K562 (cell line): ENCODE data around the gene TMC6. TPM values are rescaled to one million over a fixed set of nuclear protein-coding genes. Genes with fewer than 3 reads are reported as not detected.

Source experiments
- ATAC-seq: fragments of 200-7000 bp; cut with Tn5 transposase; 3 replicates; pipeline ENCODE4 v1.9.1; 2020; ENCODE audit warnings: moderate library complexity
- BruUV-seq: library from RNA; stranded (reverse); fragments of 400-500 nt; replicated peaks from 2 replicates; lab custom pipeline; 2021; lab: Mats Ljungman, UMichigan
- CTCF ChIA-PET: fragments of 300-600 bp; formaldehyde crosslinking; extraction: SDS; loops from one replicate; lab custom pipeline; 2021; ENCODE audit warnings: low intra/inter-chr PET ratio; lab: Yijun Ruan, JAX
- POLR2A ChIA-PET: fragments of 300-600, 350-650 bp; sonication (Branson Sonifier 250); formaldehyde crosslinking; extraction: SDS; loops from one replicate; lab custom pipeline; 2021; ENCODE audit warnings: antibody characterized with exemption, inconsistent platforms; lab: Yijun Ruan, JAX
- DNase-seq, 4 experiments: peaks; one replicate each; pipeline versions ENCODE4 v3.0.0 to v3.0.0-alpha.2; 2011 to 2018; ENCODE audit warnings: low spot score in 3 of 4, mixed read lengths in 3 of 4; ENCODE audit errors: extremely low read depth in 1 of 4
- FAIRE-seq: peaks from 2 replicates; lab custom pipeline; 2011; peaks lifted over from hg19 to GRCh38; lab: Jason Lieb, UNC
- H2AFZ ChIP-seq: 2 replicates; pipeline ENCODE4 v1.6.0; 2011; ENCODE audit warnings: low read depth, low read length, control low read depth, inconsistent platforms
- H3K27ac ChIP-seq: fragments of 200-600 bp; 3 replicates; pipeline ENCODE4 v1.8.0; 2011; ENCODE audit warnings: low read depth, mild to moderate bottlenecking, control low read depth, inconsistent platforms, low read length, moderate library complexity, mixed read lengths; ENCODE audit errors: extremely low read depth
- H3K27me3 ChIP-seq, 2 experiments: fragments of 300-600 bp in 1 of 2; 2 replicates in 1 of 2; 3 replicates in 1 of 2; pipeline versions ENCODE4 v1.6.0 to v1.8.0; 2011; ENCODE audit warnings: inconsistent platforms in 2 of 2, low read length in 2 of 2, mild to moderate bottlenecking in 1 of 2, mixed read lengths in 1 of 2, moderate library complexity in 1 of 2; ENCODE audit not compliant: control insufficient read depth in 2 of 2, insufficient read depth in 2 of 2
- H3K36me3 ChIP-seq: fragments of 300-600 bp; 3 replicates; pipeline ENCODE4 v1.8.0; 2011; ENCODE audit warnings: mild to moderate bottlenecking, low read length, inconsistent platforms; ENCODE audit not compliant: control insufficient read depth, insufficient read depth
- H3K4me1 ChIP-seq, 2 experiments: fragments of 200-600 bp in 1 of 2; replicated peaks in 1 of 2; 2 replicates in 1 of 2; 3 replicates in 1 of 2; pipeline versions ENCODE4 v1.5.1 to v1.8.0; 2011; ENCODE audit warnings: inconsistent platforms in 2 of 2, low read length in 2 of 2, mild to moderate bottlenecking in 1 of 2, mixed read lengths in 1 of 2, moderate library complexity in 1 of 2; ENCODE audit not compliant: control insufficient read depth in 2 of 2, insufficient read depth in 2 of 2
- H3K4me2 ChIP-seq: 2 replicates; pipeline ENCODE4 v1.6.1; 2011; ENCODE audit warnings: low read length, control low read depth, inconsistent platforms, mixed read lengths; ENCODE audit not compliant: insufficient read depth
- H3K4me3 ChIP-seq: fragments of 200-600 bp; sonication (generic), shearing (Covaris generic); 2 replicates; pipeline ENCODE4 v1.5.1; 2016; ENCODE audit warnings: control low read depth, inconsistent platforms
- H3K79me2 ChIP-seq: fragments of 200-600 bp; 3 replicates; pipeline ENCODE4 v1.8.0; 2011; ENCODE audit warnings: low read length, inconsistent platforms; ENCODE audit not compliant: control insufficient read depth, insufficient read depth
- H3K9ac ChIP-seq, 2 experiments: 2 replicates each; pipeline versions ENCODE4 v1.6.0 to v1.6.1; 2011; ENCODE audit warnings: low read depth in 2 of 2, low read length in 2 of 2, control low read depth in 1 of 2, inconsistent platforms in 1 of 2, mild to moderate bottlenecking in 1 of 2, mixed read lengths in 1 of 2; ENCODE audit not compliant: insufficient read depth in 1 of 2
- H3K9me1 ChIP-seq: one replicate; pipeline ENCODE4 v1.6.0; 2011; ENCODE audit warnings: inconsistent platforms, mild to moderate bottlenecking, low read length, moderate library complexity; ENCODE audit not compliant: control insufficient read depth, insufficient read depth
- H3K9me3 ChIP-seq: replicated peaks from 2 replicates; pipeline ENCODE4 v1.5.1; 2011; ENCODE audit warnings: low read depth, low read length, inconsistent platforms; ENCODE audit not compliant: control insufficient read depth, insufficient read depth
- H4K20me1 ChIP-seq: replicated peaks from 2 replicates; pipeline ENCODE4 v1.6.1; 2011; ENCODE audit warnings: low read length, inconsistent platforms, mixed read lengths; ENCODE audit not compliant: control insufficient read depth, insufficient read depth
- ESRRA ChIP-seq: fragments of 450-650 bp; IDR thresholded peaks from 2 replicates; pipeline ENCODE4 v1.6.1; 2014; ENCODE audit warnings: low read depth, mild to moderate bottlenecking, moderate library complexity, borderline replicate concordance
- ZNF395 ChIP-seq: fragments of 200-800 bp; sonication (Bioruptor generic); IDR thresholded peaks from 2 replicates; pipeline ENCODE4 v1.6.1; 2017; ENCODE audit warnings: missing genetic modification characterization, missing compliant biosample characterization
- WGBS: fragments of 100-300 bp; shearing (Covaris generic); methylation state at CpG from one replicate; pipeline ENCODE4 v1.1.6; 2016; ENCODE audit warnings: low coverage, mixed read lengths; ENCODE audit not compliant: insufficient coverage; ENCODE audit errors: missing lambda C conversion rate; 5-methylcytosine and 5-hydroxymethylcytosine counted together
- in situ Hi-C: fragments of 300-500 bp; cut with MboI; formaldehyde crosslinking; loops from 4 replicates; pipeline ENCODE4 v1.15.0; 2018; ENCODE audit warnings: inconsistent platforms, mixed read lengths
- intact Hi-C: fragments of 100-400 bp; cut with micrococcal nuclease; formaldehyde crosslinking; loops from 2 replicates; pipeline ENCODE4 v1.14.2; 2022
- polyA plus RNA-seq, 8 experiments: library from polyadenylated mRNA; depleted of rRNA in 4 of 8; stranded (reverse) in 5 of 8; unstranded in 3 of 8; fragments of >200 nt; fragmentation: Nextera tagmentation in 2 of 8; fragmentation: Illumina TruSeq in 1 of 8; extraction: Ambion mirVana in 2 of 8; extraction: Trizol in 1 of 8; gene quantifications; 2 replicates each; pipeline versions ENCODE4 v1.2.1 to v1.2.3, GENCODE V29; 2011 to 2014; ENCODE audit warnings: inconsistent platforms in 1 of 8, missing spikeins in 1 of 8
- total RNA-seq, 7 experiments: library from RNA; depleted of rRNA in 6 of 7; stranded (reverse); fragments of >200 nt in 6 of 7; fragmentation: Illumina TruSeq in 2 of 7; extraction: Trizol in 2 of 7; gene quantifications; 2 replicates each; pipeline versions ENCODE4 v1.2.1 to v1.2.3, GENCODE V29; 2011 to 2021; ENCODE audit warnings: low replicate concordance in 1 of 7

Gene TMC6
- total and polyA plus RNA-seq, 9 of the 15 experiments (the other 6 are each of a cell fraction or from before 2014, with no cell fraction given) = 4.1 to 351 (median 66.9) TPM

DNA sequence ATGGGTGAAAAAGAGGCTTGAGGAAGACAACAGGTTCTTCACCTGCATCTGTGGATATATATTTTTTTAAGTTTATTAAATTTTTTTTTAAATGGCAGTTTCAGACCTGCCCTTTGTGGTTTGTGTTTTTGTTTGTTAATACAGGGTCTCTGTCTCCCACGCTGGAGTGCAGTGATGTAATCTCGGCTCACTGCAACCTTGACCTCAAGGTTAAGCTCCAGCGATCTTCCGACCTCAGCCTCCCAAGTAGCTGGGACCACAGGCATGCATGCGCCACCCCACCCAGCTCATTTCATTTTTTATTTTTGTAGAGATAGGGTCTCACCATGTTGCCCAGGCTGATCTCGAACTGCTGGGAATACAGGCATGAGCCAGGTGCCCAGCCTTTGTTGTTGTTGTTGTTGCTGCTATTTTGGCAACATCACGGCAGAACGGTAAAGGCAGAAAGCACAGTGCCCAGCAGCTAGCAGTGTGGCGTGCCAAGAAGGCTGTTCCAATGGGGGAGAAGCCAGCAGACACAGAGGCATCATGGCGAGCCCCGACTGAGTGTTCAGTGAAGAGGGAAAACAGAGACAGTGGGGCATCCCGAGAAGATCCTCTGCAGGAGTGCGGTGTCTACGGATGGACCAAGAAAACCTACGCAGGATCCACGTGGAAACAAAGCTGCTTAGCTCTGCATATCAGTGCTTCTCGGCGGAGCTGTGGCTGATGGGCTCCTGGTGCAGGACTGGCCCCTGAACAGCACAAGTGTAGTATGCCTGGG, 19.6 kb downstream of the TMC6 start:
- Histone ChIP-seq H2AFZ (no peak overlapping the region), H3K9ac (peak overlapping the region in 1 of 2 experiments; percentile 24; a peak in 2 of 4 replicates), H3K9me3 (no peaks in the 10 kb centered on the region), H3K27me3 (no peaks in the 10 kb centered on the region), H3K27ac (no peak overlapping the region), H4K20me1 (peaks cover 12% of the 10 kb centered on the region), H3K4me1 (peaks cover 0 to 44% of the 10 kb centered on the region in 2 experiments; a peak in 2 of 5 replicates), H3K9me1 (no peaks in the 10 kb centered on the region), H3K4me2 (no peak overlapping the region), H3K36me3 (peaks cover 61% of the 10 kb centered on the region), H3K79me2 (peaks cover 13% of the 10 kb centered on the region; the same call in 2 of the 3 replicates), H3K4me3 (no peak overlapping the region)
- DNase-seq (no peak), FAIRE-seq (no peak), ATAC-seq (no peak)
- intact Hi-C loops = no loop called here
- no TSS peak for BruUV-seq
- CTCF ChIA-PET = no interaction called here
- TF ChIP-seq ESRRA (0 out of 2 replicates have a peak, but pooled peaks have one; percentile 29), ZNF395 (no peak)
- 79% methylated on average over 18 of the region's 18 CpGs for WGBS
- in situ Hi-C loops = no loop called here
- POLR2A ChIA-PET = interaction anchor here (0.6 to 1.1 kb wide), 2 partner anchors 65 to 89 kb away, joined by 3 read pairs; no protein-coding TSS in a partner anchor
